Psoas muscle (tissue), 8 donors: Measurements from ENCODE around the gene DTX4. TPM values are rescaled to one million over a fixed set of nuclear protein-coding genes. Genes with fewer than 3 reads are reported as not detected.

Experiments
- ATAC-seq, 4 donors: fragments of 200-7000 bp; cut with Tn5 transposase; one replicate each; pipeline ENCODE4 v1.9.1; 2020; ENCODE audit warnings: moderate library complexity in 3 of 4, mild to moderate bottlenecking in 2 of 4
- DNase-seq, 2 donors: peaks; one replicate each; pipeline ENCODE4 v3.0.0-alpha.2; 2020
- H3K27ac ChIP-seq: fragments of 200-600 bp; one replicate; pipeline ENCODE4 v1.8.0; 2022
- H3K27me3 ChIP-seq, 3 donors: fragments of 200-600 bp in 1 of 3; one replicate each; pipeline versions ENCODE4 v1.6.1 to v1.8.0; 2013 to 2022; ENCODE audit warnings: low read length in 2 of 3, mild to moderate bottlenecking in 2 of 3, moderate library complexity in 1 of 3; ENCODE audit not compliant: insufficient read depth in 3 of 3
- H3K36me3 ChIP-seq, 2 donors: fragments of 200-600 bp in 1 of 2; one replicate each; pipeline versions ENCODE4 v1.6.1 to v1.8.0; 2013 to 2022; ENCODE audit warnings: low read depth in 1 of 2, mild to moderate bottlenecking in 1 of 2, moderate library complexity in 1 of 2; ENCODE audit not compliant: insufficient read depth in 1 of 2
- H3K4me1 ChIP-seq: fragments of 200-600 bp; one replicate; pipeline ENCODE4 v1.8.0; 2022
- H3K4me3 ChIP-seq: fragments of 200-600 bp; one replicate; pipeline ENCODE4 v1.8.0; 2022; ENCODE audit warnings: mild to moderate bottlenecking
- H3K9me3 ChIP-seq: fragments of 200-600 bp; one replicate; pipeline ENCODE4 v1.8.0; 2022
- CTCF ChIP-seq: fragments of 200-600 bp; IDR thresholded peaks from one replicate; pipeline ENCODE4 v1.8.0; 2022; ENCODE audit warnings: antibody characterized with exemption
- WGBS, 3 donors: extraction: QIAGEN DNeasy Blood & Tissue Kit; methylation state at CpG; one replicate each; pipeline versions ENCODE4 v1.1.6 to v1.1.7; 2013; 5-methylcytosine and 5-hydroxymethylcytosine counted together
- intact Hi-C, 2 donors: fragments of 100-400 bp; cut with DNase I; formaldehyde crosslinking; loops; one replicate each; pipeline versions ENCODE4 v1.11.0 to v1.14.2; 2022
- polyA plus RNA-seq, 3 donors: library from polyadenylated mRNA; stranded (reverse); fragments of 200-250 nt; gene quantifications; one replicate each; pipeline ENCODE4 v1.2.3, GENCODE V29; 2013
- total RNA-seq, 4 donors: library from RNA; stranded (reverse); fragmentation: NEBNext Ultra II Directional in 2 of 4; extraction: Animal tissue kit (Norgen Biotek cat#: 25700) in 2 of 4; gene quantifications; one replicate each; pipeline versions ENCODE4 v1.2.1 to v1.2.4, GENCODE V29; 2021 to 2023
- donor health status: healthy with polysubstance abuse.
- donor health status: DM: no; HTN: no; CAD: no; lungs with moderate emphysema.
- donor health status: Bipolar disorder and iron deficiency.
- donor health status: healthy.
- donor health status: DM: yes; HTN: yes; CAD: no.
- donor health status: DM: no; HTN: no; CAD: no.
- donor health status: DM: no; HTN: no; CAD: no.
- donor health status: DM: yes; HTN: yes; CAD: no.

DTX4 gene
- total and polyA plus RNA-seq, 7 donors = 0.46 to 2.7 (median 1.2) TPM

- DNase-seq = no peak
- WGBS, 3 donors = 84 to 86% (median 84%) methylated on average over 8 of the region's 8 CpGs
- H3K36me3 ChIP-seq = peaks cover 0 to 2% of the 10 kb centered on the region in 2 donors
- no peak for ATAC-seq
- H3K27ac ChIP-seq = no peak overlapping the region
- no peaks in the 10 kb centered on the region for H3K4me1 ChIP-seq
- H3K27me3 ChIP-seq = peaks cover 0 to 18% (median 5%) of the 10 kb centered on the region in 3 donors
- no peaks in the 10 kb centered on the region for H3K9me3 ChIP-seq
- TF ChIP-seq CTCF = no peak
- H3K4me3 ChIP-seq = no peak overlapping the region
- intact Hi-C loops = no loop called here
Observed at GRCh38 chr11:59191890-59192289, 20.0 kb downstream of the DTX4 start.

GRCh38 chr11:59192446-59193020, 20.6 kb downstream of the DTX4 start:
- Histone ChIP-seq H3K27ac (no peak overlapping the region), H3K36me3 (peaks cover 0 to 2% of the 10 kb centered on the region in 2 donors), H3K4me3 (no peak overlapping the region), H3K4me1 (no peaks in the 10 kb centered on the region), H3K27me3 (peaks cover 0 to 12% (median 4%) of the 10 kb centered on the region in 3 donors), H3K9me3 (no peaks in the 10 kb centered on the region)
- intact Hi-C loops = no loop called here
- WGBS, 3 donors = 87 to 91% (median 87%) methylated on average over 4 of the region's 4 CpGs
- no peak for ATAC-seq
- no peak for DNase-seq
- TF ChIP-seq CTCF = no peak

GRCh38 chr11:59193587-59194130, 21.7 kb downstream of the DTX4 start:
- peaks cover 0 to 2% of the 10 kb centered on the region in 2 donors for H3K36me3 ChIP-seq
- no peaks in the 10 kb centered on the region for H3K4me1 ChIP-seq
- H3K4me3 ChIP-seq = no peak overlapping the region
- TF ChIP-seq CTCF = no peak
- DNase-seq (no peak), ATAC-seq (no peak)
- no peak overlapping the region for H3K27ac ChIP-seq
- no peaks in the 10 kb centered on the region for H3K9me3 ChIP-seq
- intact Hi-C loops = no loop called here
- 50 to 72% (median 50%) methylated on average over 10 of the region's 10 CpGs for WGBS, 3 donors
- H3K27me3 ChIP-seq = peaks cover 0 to 3% (median 2%) of the 10 kb centered on the region in 3 donors

- WGBS, 3 donors = 68 to 75% (median 75%) methylated on average over 4 of the region's 4 CpGs
- Histone ChIP-seq H3K36me3 (peaks cover 0 to 2% of the 10 kb centered on the region in 2 donors), H3K27me3 (peaks cover 0 to 3% (median 0%) of the 10 kb centered on the region in 3 donors), H3K9me3 (no peaks in the 10 kb centered on the region), H3K27ac (no peak overlapping the region), H3K4me3 (no peak overlapping the region), H3K4me1 (no peaks in the 10 kb centered on the region)
- ATAC-seq (no peak), DNase-seq (no peak)
- intact Hi-C loops = no loop called here
- no peak for TF ChIP-seq CTCF
Observed at GRCh38 chr11:59195586-59195985, 23.7 kb downstream of the DTX4 start.

GRCh38 chr11:59196777-59197176, 24.8 kb downstream of the DTX4 start:
- H3K27me3 ChIP-seq = peaks cover 0 to 3% (median 0%) of the 10 kb centered on the region in 3 donors
- H3K27ac ChIP-seq = no peak overlapping the region
- intact Hi-C loops = no loop called here
- 54 to 73% (median 71%) methylated on average over 2 of the region's 2 CpGs for WGBS, 3 donors
- DNase-seq (no peak), ATAC-seq (no peak)
- no peak overlapping the region for H3K4me3 ChIP-seq
- H3K4me1 ChIP-seq = no peaks in the 10 kb centered on the region
- TF ChIP-seq CTCF = no peak
- no peaks in the 10 kb centered on the region for H3K9me3 ChIP-seq
- peaks cover 0 to 2% of the 10 kb centered on the region in 2 donors for H3K36me3 ChIP-seq
